Globus pallidus (tissue), 1 donor: ENCODE results near the gene ANXA11.

Experiments used
- DNase-seq: peaks from one replicate; pipeline ENCODE4 v3.0.0-alpha.2; 2015; ENCODE audit warnings: low spot score

The ANXA11 gene

GRCh38 chr10:80104066-80104926 lies 101.0 kb downstream of the ANXA11 start:
- no peak for DNase-seq
